UCSD-AML1 (cell line): ENCODE measurements around the gene CASTOR1.

Experiments
- DNase-seq: peaks from one replicate; lab custom pipeline; 2025; ENCODE audit not compliant: unreplicated experiment; lab: John Stamatoyannopoulos, UW

Gene CASTOR1

DNA sequence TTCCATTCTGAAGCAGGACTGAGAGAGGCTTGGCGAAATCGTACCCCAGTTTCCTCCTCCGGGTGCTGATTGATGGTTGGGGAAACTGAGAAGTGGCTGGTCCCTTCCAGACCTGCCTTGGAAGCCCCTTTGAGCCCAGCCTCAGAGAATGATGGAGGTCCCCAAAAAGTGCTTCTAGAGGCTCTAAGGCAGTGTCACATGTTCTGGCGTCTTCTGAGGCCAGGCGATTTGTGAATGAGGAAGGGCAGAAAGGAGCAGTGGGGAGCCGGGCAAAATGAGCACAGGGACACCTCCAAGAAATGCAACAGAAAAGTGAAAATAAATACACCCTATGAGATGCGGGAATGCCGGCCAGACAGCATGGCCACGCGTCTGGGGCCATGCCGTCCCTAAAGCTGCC is 41.7 kb downstream of the CASTOR1 start:
- DNase-seq = no peak

DNA sequence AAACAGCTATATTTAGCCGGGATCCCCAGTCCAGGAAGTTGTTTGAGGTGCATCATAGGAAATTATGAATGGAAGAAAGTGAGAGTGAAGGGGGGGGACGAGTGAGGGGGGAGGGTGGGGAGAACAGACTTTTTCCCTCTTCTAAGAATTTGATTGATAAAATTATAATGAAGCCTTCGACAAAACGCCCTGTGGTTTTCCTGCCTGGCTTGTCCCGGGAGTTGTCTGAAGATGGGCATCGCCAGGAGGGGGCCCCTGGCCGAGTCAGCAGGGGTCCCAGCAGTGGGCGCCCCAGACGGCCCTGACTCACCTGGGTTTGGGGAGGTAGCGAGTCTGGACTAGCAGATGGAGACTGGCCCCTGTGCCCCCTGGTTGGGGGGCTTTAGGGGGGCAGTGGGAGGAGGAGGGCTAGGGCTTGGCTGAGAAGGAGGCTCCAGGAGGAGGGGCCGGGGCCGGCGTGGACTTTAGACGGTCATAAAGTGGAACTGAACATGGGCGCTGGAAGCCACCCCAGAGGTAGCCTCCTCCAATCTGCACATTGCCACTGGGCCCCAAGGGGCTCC is 42.4 kb downstream of the CASTOR1 start:
- no peak for DNase-seq

DNA sequence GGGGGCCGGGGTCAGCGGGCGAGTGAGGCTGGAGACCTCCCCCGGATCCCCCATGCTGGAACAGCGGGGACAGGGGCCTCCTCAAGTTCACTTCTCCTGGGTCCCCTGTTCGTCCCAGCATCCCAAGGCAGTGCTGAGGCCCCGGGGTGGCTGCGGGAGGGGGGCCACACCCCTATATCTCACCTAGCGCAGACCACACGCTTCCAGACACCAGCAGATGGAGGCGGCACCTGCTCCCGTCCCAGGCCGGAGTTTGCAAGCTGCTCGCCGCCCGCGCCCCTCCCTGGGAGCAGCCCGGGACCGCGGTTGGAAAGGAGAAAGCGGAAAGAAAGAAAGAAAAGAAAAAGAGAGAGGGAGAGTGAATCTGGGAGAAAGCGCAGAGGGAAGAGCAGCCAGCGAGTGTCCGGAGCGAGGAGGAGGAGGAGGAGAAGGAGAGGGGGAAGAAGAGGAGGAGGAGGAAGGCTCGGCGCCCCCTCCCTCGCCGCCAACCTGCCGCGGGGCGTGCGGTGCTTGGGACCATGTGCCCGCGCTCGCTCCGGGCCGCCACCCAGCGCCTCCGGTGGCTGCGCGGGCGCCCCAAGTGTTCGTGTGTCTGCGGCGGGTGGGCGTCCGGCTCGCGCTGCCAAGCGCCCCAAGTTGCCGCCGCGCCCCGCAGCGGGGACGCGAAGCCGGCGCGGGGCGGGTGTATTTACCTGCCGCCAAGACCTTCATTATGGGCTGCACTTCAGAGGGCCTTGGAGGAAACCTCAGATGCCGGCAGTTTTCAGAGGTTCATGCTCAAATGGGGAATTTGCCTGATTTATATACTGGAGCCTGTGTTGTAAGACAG is 43.1 kb downstream of the CASTOR1 start, which contains the start of gene LIF:
Gene LIF, minus strand, starts transcription at position 775 of the 829 bp plus-strand sequence. Its CDS starts 64 bp downstream, at position 711.
- no peak for DNase-seq

DNA sequence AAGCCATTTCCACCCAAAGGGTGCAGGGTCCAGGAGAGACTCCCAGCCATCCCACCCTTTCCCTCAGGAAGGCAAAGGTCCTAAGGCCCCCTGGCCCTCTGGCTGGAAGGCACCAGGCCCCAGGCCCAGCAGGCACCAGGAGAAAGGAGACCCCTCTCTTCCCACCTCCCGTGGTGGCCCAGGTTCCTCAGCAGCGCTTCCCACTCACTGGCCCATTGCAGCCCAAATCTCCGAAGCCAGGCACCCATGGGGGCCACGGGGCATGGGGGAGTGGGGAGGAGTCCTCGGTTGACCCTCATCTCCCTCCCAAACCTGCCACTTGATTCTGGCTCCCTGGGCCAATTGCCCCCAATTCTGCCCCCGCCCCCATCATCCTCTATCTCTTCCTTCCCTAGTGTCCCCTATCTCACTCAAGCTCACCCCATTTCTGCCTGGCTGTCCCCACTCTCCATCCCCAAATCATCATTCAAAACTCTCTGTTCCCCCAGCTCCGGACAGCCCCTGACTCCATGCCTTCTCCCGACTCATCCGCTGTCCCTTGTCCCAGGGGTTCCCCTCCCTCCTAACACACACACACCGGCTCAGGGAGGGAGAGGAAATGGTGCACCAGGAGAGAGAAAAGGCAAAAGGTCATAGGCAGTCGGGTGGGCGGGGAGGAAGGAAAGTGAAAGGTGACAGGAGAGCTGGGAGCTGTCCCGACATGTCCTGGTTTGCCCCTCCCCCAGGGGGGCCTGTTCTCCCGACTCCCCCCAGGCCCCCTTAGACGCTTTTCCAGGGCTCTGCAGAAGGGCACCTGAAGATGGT is 43.9 kb downstream of the CASTOR1 start:
- DNase-seq = no peak

DNA sequence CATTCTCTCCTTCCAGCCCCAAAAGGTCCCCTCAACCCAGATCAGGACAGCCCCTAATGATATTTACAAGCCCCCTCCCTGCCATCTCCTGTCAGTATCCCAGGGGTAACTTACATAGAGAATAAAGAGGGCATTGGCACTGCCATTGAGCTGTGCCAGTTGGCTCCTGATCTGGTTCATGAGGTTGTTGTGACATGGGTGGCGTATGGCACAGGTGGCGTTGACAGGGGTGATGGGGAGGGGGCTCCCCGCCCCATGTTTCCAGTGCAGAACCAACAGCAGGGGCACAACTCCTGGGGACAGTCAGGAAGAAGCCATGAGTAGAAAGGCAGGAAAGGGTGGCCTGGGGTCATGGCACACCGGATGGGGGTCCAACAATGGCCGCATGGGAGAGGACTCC is 44.7 kb downstream of the CASTOR1 start:
- DNase-seq = no peak

DNA sequence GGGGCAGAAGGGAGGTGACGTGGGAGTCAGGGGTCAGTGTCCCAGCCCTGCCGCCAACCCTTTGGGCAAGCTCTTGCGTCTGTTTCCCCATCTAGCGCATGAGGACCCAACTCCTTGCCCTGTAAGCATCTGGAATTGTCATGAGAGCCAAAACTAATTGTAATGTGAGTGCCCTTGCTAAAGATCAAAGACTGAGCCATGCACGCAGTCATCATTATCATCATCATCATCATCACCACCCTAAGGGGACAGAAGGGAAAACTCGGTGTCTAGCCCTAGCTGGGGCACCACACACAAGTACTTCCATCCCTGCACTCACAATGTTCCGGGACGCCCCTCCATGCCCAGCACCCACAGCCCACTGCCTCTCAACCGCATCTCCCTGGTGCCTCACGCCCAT is 45.2 kb downstream of the CASTOR1 start:
- no peak for DNase-seq

DNA sequence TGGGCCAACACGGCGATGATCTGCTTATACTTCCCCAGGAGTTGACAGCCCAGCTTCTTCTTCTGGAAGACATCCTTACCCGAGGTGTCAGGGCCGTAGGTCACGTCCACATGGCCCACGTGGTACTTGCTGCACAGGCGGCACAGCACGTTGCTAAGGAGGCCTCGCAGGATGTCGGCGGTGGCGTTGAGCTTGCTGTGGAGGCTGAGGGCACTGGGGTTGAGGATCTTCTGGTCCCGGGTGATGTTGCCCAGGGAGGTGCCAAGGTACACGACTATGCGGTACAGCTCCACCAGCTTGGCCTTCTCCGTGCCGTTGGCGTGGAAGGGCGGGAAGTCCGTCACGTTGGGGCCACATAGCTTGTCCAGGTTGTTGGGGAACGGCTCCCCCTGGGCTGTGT is 45.6 kb downstream of the CASTOR1 start:
- no peak for DNase-seq

DNA sequence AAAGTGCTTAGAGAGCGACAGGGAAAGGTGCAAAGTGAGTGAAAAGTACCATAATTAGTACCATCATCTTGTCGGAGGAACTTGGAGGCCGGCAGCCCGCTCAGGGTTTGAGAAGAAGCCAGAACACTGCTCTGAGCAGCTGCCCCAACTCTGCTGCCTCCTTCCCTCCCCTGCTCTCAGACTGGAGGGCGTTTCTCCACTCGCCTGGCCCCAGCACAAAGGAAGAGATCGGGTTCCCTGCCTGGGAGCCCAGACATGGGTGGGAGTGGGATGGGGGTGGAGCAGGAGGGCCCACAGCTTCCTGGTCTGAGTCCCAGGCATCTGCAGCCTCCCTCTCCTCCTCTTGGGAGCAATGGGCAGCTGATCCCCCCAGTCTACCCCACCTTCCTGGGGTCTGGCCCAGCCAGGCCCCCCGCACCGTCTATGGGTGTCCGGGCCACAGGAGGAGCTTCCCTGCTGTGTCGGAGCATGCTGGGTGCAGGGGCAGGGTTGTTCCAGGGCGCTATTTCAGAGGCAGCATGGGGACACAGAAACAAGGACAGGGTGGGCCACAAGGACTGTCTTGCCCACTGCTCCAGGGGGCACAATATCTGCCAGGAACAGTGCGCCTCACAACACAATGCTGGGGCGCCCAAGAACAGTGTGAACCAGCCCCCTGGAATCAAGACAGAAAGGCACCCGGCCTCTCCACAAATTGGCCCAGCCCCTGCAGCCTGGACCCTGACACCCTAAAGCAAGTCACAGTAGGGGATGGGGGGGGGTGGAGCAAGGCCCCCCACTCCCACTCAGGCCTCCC is 47.5 kb downstream of the CASTOR1 start:
- no peak for DNase-seq

DNA sequence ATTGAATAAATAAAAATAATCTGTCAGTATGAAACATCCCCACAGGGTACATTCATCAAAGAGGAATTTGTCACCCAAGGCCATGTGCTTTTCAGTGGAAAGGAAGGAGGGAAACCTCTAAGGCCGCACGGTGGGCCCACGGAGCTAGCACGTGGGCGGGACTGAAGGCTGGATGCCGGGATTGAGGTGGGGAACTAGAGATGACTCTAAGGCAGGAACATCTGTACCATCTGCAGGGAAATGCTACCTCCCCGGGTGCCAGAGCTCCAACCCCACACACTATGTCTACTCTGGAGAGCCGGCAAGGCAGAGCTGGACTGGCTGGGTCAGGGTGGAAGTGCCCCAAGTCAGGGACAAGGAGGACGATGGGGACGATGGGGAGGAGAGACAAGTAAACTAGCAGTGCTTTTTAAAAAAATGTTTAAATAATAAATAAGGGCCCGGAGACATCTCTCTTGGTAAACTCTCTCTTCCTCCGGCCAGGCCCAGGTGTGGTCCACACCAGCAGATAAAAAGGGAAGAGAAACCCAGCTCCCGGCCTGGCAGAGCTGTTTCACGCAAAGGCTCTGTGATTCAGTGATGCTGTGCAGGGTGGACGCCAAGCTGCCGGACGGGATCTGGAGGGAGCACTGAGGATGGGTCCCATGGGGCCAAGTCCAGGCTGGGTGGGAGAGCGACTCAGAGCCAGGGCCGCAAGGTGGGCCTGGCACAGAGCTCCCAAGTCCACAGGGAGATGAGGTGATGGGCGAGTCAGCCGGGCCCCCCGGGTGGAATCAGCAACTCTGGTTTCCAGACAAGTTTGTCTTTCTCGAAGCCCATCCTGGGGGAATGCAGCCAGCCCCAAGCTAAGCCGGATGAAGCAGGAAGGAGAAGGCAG is 48.5 kb downstream of the CASTOR1 start:
- no peak for DNase-seq

DNA sequence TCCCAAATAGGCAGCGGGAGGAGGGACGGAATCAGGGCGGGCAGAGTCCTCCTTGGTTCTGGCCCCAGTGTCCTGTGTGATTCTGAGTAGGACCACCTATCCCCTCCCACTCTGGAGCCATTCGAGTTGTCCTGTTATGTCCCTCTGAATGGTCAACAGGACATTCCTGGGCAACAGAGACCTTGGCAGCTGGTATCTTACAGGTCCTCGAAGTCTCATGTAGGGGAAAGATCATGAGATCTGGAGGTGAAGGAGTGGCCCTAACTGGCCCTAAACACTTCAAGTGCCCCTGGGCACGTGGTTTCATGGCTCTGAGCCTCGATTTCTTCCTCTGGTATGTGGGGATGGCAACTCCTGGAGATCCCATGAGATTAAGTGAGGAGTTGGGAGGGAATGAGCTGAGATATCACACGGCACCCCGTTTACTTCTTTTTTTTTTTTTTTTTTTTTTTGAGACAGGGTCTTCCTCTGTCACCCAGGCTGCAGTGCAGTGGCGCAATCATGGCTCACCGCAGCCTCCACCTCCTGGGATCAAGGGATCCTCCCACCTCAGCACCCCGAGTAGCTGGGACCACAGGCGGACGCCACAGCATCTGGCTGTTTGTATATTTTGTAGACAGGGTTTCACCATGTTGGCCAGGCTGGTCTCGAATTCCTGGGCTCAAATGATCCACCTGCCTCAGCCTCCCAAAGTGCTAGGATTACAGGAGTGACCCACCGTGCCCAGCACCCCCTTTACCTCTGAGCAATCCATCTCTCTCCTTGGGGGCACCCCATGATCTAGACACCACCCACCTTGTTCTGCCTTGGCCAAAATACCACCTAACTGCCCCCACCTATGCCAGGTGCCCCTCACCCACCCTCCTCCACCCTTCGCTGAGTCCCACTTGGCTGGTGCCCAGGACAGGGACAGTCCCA is 49.6 kb downstream of the CASTOR1 start:
- no peak for DNase-seq

DNA sequence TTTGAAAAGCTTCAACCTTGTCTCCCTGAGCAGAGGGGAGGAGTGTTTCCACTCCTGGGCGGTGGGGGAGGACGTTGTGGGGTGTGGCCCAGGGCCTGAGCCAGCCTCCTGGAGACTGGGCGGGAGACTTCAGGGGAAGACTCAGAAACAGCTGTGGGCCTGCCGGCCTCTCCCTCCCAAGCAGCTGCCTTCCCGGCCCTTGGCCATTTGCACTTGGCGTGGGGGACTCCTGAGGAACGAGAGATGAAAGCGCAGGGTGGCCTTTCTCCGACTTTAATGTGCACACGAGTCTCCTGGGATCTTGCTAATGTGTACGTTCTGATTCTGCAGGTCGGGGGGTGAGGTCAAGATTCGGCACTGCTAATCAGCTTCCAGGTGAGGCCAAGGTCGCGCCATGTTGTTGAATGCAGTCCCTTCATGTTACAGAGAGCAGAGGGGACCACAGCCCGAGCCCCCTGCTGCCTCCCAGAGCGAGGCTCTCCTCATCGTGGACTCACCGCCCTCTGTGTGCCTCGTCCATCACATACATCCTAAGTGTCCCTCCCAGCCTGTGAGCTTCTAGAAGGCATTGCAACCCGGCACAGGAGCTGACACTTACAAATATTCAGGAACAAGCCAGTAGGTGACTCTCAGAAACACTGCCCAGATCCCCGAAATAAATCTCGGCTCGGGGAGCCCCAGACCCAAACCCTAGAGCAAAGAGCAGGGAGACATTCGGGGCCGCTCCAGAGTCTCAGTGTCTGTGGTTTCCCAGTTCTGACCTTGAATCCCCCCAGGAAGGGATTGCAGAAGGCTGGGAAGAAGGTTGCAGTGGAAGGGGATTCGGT is 50.4 kb downstream of the CASTOR1 start:
- no peak for DNase-seq

DNA sequence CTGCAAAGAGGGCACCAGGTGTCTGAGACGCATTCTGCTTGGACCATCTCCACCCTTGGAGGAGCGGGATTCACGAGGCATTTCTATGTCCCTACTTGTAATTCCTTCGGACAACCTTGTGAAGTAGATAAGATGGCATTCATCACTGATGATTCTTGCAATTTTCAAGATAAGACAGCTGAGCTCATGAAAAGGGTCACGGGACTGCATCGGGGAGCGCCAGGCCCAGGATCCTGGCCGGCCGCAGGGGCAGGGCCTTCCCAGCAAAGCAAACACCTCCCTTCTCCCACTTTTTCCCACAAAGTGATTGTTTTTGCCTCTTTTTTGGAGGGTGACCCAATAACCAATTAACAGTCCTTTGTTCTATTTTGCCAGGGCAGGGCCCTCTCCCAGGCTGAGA is 51.2 kb downstream of the CASTOR1 start:
- no peak for DNase-seq

DNA sequence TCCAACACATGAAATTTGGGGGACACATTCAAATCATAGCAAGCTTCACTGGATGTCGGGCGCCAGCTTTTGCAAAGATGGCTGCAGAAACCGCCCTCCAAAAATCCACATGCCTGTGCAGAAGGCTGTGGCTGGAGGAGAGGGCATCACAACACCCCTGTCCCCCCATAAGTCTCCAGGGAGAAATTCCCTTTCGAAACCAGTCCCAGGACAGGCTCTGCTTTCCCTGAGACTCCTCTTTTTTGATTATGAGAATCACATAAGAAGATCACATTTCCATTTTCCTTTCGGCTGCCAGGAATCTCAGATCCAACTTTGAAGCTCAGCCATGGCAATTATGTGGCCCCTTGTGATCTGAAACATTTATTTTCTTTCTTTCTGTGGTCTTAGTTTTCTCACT is 52.4 kb downstream of the CASTOR1 start:
- DNase-seq = no peak

DNA sequence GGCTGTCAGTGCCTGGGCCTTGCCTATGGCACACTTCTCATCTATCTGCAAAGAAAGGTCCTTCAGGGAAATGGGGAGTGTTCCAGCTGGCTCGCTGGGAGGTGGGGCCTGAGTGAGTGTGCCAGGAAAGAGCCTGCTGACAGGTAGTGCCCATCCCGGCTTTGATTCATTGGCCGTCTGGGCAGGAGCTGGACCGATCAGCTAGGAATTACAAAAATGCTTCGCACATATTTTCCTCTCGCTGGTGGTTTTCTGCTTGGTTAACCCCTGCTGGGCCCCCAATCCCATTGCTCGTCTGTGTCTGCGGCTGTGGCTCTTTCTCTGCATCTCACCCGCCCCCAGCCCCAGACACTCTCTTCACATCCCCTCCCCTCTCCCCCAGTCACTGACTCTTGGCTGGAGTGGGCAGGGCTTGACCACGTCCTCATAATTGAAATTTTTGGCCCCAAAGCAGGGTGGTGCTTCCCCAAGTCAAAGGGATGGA is 53.6 kb downstream of the CASTOR1 start:
- no peak for DNase-seq
